Colonic mucosa (tissue), 4 donors: ENCODE data around the gene TEX264. TPM values are rescaled to one million over a fixed set of nuclear protein-coding genes. Genes with fewer than 3 reads are reported as not detected.

Experiments
- DNase-seq: peaks from one replicate; pipeline ENCODE4 v3.0.0-alpha.2; 2020
- H3K27ac ChIP-seq: fragments of 200-600 bp; one replicate; pipeline ENCODE4 v1.8.0; 2021
- H3K27me3 ChIP-seq: fragments of 200-600 bp; one replicate; pipeline ENCODE4 v1.8.0; 2021
- H3K36me3 ChIP-seq: fragments of 200-600 bp; one replicate; pipeline ENCODE4 v1.8.0; 2021
- H3K4me1 ChIP-seq: fragments of 200-600 bp; one replicate; pipeline ENCODE4 v1.8.0; 2021; ENCODE audit warnings: mild to moderate bottlenecking
- H3K4me3 ChIP-seq: fragments of 200-600 bp; one replicate; pipeline ENCODE4 v1.8.0; 2021
- H3K9ac ChIP-seq, 2 donors: one replicate each; pipeline ENCODE4 v1.7.0; 2013; ENCODE audit warnings: control low read depth in 2 of 2, low read depth in 2 of 2, low read length in 2 of 2
- H3K9me3 ChIP-seq: fragments of 200-600 bp; one replicate; pipeline ENCODE4 v1.8.0; 2021
- intact Hi-C: fragments of 100-400 bp; cut with DNase I; formaldehyde crosslinking; loops from one replicate; pipeline ENCODE4 v1.14.1; 2022
- total RNA-seq, 2 donors: library from RNA; stranded (reverse); fragmentation: NEBNext Ultra II Directional in 1 of 2; extraction: Animal tissue kit (Norgen Biotek cat#: 25700) in 1 of 2; gene quantifications; one replicate each; pipeline ENCODE4 v1.2.1, GENCODE V29; 2021
- TF ChIP-seq, protein P1 (sequence below): fragments of 200-600 bp; IDR thresholded peaks from one replicate; pipeline ENCODE4 v1.8.0; 2022; ENCODE audit warnings: antibody characterized with exemption, mild to moderate bottlenecking
- donor health status: healthy.
- donor health status: DM: no; HTN: no; CAD: no.
- donor health status: DM: no; HTN: no; CAD: no.

TEX264 gene
- total RNA-seq, 2 donors from 2014 or later = 54.0 to 92.3 TPM

DNA sequence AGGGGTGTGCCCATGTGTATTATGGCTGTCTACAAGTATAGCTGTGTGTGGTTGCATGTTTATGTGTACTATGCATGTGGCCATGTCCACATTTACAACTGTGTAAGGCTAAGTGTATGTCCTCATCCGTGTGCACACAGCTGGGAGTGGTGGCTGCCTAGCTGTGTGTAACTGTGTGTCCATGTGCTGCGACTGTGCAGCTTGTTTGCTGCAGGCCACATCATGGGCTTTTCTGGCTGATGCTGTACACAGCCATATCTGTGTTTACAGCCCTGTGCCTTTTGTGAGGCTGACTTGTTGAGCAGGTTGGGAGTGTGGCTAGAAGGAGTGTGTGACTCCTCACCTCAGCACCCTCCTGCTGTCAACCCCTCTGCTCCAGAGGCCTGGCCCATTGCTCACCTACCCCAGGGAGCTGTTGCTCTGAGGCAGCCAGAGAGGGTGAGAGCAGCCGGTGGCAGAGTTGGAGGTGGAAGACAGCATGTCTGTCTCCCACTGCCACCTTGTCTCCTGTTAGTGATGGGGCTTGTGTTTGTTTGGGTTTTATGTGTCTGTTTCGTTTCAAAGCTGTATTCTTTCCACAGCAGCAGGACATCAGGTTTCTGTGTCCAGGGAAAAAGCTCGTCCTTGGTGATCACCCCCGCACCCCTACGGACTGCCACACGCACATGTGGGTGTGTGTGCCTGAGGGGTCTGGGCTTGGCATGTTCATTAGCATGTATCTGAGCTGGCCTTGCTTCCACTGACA is 34.4 kb downstream of the TEX264 start:
- TF ChIP-seq, protein P1, sequence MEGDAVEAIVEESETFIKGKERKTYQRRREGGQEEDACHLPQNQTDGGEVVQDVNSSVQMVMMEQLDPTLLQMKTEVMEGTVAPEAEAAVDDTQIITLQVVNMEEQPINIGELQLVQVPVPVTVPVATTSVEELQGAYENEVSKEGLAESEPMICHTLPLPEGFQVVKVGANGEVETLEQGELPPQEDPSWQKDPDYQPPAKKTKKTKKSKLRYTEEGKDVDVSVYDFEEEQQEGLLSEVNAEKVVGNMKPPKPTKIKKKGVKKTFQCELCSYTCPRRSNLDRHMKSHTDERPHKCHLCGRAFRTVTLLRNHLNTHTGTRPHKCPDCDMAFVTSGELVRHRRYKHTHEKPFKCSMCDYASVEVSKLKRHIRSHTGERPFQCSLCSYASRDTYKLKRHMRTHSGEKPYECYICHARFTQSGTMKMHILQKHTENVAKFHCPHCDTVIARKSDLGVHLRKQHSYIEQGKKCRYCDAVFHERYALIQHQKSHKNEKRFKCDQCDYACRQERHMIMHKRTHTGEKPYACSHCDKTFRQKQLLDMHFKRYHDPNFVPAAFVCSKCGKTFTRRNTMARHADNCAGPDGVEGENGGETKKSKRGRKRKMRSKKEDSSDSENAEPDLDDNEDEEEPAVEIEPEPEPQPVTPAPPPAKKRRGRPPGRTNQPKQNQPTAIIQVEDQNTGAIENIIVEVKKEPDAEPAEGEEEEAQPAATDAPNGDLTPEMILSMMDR = no peak
- Histone ChIP-seq H3K4me1 (no peaks in the 10 kb centered on the region), H3K9me3 (no peaks in the 10 kb centered on the region), H3K36me3 (no peaks in the 10 kb centered on the region), H3K27me3 (no peaks in the 10 kb centered on the region), H3K4me3 (no peak overlapping the region), H3K9ac (no peak overlapping the region), H3K27ac (no peak overlapping the region)
- DNase-seq = no peak
- intact Hi-C loops = no loop called here

DNA sequence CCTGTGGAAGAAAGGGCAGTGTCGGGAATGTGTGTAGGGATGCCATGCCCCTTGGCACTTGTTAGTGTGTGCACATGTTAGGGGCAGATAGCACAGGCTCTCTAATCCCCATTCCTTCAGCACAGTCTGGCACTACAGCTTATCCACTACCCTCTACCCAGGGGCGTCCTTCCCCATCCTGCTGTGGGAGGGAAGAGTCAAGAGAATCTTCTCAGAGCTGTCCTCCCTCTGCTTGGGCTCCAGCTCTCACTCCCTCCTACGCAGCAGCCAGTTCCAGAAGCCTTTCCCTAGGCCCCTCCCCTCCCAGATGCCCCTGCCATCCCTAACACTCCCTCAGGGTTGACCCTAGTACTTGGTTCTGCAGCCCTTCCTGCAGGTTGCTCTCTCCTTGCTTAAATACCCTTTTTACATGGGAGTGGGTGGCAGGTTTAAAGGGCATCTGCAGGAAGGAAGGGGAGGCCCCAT is 35.0 kb downstream of the TEX264 start:
- DNase-seq = no peak
- H3K9ac ChIP-seq = no peak overlapping the region
- H3K27ac ChIP-seq = no peak overlapping the region
- no peaks in the 10 kb centered on the region for H3K27me3 ChIP-seq
- TF ChIP-seq, protein P1 = no peak
- no peaks in the 10 kb centered on the region for H3K9me3 ChIP-seq
- no peaks in the 10 kb centered on the region for H3K36me3 ChIP-seq
- intact Hi-C loops = no loop called here
- no peaks in the 10 kb centered on the region for H3K4me1 ChIP-seq
- no peak overlapping the region for H3K4me3 ChIP-seq

GRCh38 chr3:51706788-51707731 is 36.0 kb downstream of the TEX264 start, which contains the start of gene GRM2:
TSS of gene GRM2 (plus strand) at chr3:51707068. CDS start at chr3:51708984, 1,916 bp downstream.
- TF ChIP-seq, protein P1 = no peak
- H3K9ac ChIP-seq = no peak within 1 kb of the TSS
- H3K36me3 ChIP-seq = no peaks in the 10 kb centered on the region
- H3K27ac ChIP-seq = no peak within 1 kb of the TSS
- no peaks in the 10 kb centered on the region for H3K9me3 ChIP-seq
- H3K4me1 ChIP-seq = no peaks in the 10 kb centered on the region
- H3K4me3 ChIP-seq = peak within 1 kb of the TSS; percentile 15
- peak; percentile 62 for DNase-seq
- no peaks in the 10 kb centered on the region for H3K27me3 ChIP-seq
- intact Hi-C loops = no loop called here

DNA sequence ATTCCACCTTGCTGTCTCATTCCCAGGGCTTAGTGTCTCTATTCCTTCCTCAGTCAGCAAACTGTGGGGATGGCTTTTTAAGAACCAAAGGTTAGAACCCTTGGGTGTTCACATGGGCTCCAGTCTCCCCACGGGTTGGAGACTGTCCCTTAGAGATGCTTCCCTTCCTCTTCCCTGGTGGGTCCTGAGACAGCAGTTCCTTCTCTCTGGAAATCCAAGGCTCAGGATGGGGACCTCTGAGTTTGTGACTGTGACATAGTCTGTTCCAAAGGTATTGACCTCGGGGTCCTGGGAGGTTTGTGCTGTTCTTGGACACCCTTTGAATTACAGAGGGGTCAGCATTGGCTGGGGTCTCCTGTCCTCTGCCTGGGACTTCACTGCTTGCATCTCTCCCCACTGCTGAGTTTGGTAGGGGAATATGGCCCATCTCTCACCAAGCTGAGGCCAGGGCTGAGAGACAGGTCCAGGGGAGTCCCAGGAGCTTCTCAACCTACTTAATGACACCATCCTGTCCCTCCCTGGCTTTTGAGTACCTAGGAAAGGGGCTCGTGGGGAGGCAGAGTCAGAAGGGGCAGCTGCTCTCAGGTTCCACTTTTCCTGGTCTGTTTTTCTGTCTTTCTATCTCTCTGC is 37.3 kb downstream of the TEX264 start:
- Histone ChIP-seq H3K4me3 (no peak overlapping the region), H3K27me3 (no peaks in the 10 kb centered on the region), H3K36me3 (no peaks in the 10 kb centered on the region), H3K9me3 (no peaks in the 10 kb centered on the region), H3K27ac (no peak overlapping the region), H3K4me1 (no peaks in the 10 kb centered on the region), H3K9ac (no peak overlapping the region)
- DNase-seq = no peak
- TF ChIP-seq, protein P1 = no peak
- intact Hi-C loops = no loop called here

DNA sequence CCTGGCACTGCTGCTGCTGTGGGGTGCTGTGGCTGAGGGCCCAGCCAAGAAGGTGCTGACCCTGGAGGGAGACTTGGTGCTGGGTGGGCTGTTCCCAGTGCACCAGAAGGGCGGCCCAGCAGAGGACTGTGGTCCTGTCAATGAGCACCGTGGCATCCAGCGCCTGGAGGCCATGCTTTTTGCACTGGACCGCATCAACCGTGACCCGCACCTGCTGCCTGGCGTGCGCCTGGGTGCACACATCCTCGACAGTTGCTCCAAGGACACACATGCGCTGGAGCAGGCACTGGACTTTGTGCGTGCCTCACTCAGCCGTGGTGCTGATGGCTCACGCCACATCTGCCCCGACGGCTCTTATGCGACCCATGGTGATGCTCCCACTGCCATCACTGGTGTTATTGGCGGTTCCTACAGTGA is 38.0 kb downstream of the TEX264 start:
- Histone ChIP-seq H3K27me3 (no peaks in the 10 kb centered on the region), H3K27ac (no peak overlapping the region), H3K9me3 (no peaks in the 10 kb centered on the region), H3K36me3 (no peaks in the 10 kb centered on the region), H3K9ac (no peak overlapping the region), H3K4me1 (no peaks in the 10 kb centered on the region), H3K4me3 (no peak overlapping the region)
- intact Hi-C loops = no loop called here
- no peak for DNase-seq
- TF ChIP-seq, protein P1 = no peak
